Left renal cortex interstitium (tissue), 4 donors: ENCODE measurements around the gene SNTG2. TPM values are rescaled to one million over a fixed set of nuclear protein-coding genes. Genes with fewer than 3 reads are reported as not detected.
"Not testable (repeated sequence)": the region's sequence is repeated elsewhere in the genome, so short reads cannot be mapped to it uniquely, and the experiment has no call there.

Source experiments
- DNase-seq, 4 donors: peaks; one replicate each; pipeline ENCODE4 v3.0.0-alpha.2; 2013; ENCODE audit warnings: low read depth in 4 of 4, low spot score in 2 of 4, missing footprints in 1 of 4
- polyA plus RNA-seq, 4 donors: library from polyadenylated mRNA; unstranded; fragments of 120-200 nt; gene quantifications; one replicate each; pipeline ENCODE4 v1.2.1, GENCODE V29; 2013; ENCODE audit not compliant: insufficient read length in 4 of 4

SNTG2 gene
- polyA plus RNA-seq, 4 donors: 1.8 to 2.9 (median 2.4) TPM

DNA sequence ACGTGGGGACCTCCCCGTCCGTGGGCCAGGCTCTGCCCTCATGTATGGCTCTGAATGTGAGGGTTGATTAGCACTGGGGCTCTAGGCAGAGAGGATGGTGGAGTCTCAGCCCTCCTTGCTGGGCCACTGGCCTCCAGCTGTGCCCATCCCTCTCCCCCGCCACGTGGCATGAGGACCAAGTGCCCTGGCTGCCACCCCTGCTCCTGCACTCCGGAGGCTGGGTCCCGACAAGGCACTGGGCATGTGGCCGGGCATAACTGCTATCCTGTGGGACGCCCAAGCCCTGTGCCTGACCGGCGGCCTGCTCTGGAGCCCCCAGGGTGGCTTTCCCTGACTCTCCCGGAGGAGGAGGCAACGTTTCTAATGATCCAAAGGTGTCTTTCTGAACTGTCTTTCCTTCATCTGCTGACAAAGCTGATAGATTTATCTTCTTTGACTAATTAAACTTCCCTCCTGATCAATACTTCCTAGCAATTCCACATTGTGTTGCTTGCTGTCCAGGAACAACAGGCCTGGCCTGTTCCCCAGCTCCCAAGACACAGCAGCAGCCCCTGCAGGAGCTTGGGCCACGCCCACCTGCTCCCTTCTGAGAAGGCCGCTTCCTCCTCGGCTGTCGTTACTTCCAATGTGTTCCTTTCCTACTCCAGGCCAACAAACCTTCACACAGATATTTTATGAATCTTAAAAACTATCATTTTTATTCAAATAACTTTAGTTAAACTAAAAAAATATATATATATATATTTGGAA lies 132.0 kb downstream of the SNTG2 start:
- DNase-seq: no peak

- no peak for DNase-seq
Observed at GRCh38 chr2:1088192-1088860, 137.7 kb downstream of the SNTG2 start.

DNA sequence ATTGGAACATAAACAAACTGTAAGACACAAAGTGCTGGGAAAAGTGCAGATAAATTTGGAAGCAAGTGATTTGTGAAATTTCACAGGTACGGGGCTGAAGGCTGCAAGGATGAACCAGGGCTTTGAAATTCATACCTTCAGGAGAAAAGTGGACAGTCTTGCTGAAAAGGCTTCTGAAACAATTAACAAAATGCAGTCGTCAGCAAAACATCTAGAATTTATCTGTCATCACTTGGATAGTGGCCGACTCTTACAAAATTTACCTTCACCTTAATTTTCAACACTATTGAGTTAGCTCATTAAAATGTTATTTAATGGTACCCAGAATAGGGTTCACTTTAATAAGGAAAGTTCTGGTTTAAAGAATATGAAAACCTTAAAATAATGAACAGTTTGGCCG lies 138.3 kb downstream of the SNTG2 start:
- DNase-seq: no peak

DNA sequence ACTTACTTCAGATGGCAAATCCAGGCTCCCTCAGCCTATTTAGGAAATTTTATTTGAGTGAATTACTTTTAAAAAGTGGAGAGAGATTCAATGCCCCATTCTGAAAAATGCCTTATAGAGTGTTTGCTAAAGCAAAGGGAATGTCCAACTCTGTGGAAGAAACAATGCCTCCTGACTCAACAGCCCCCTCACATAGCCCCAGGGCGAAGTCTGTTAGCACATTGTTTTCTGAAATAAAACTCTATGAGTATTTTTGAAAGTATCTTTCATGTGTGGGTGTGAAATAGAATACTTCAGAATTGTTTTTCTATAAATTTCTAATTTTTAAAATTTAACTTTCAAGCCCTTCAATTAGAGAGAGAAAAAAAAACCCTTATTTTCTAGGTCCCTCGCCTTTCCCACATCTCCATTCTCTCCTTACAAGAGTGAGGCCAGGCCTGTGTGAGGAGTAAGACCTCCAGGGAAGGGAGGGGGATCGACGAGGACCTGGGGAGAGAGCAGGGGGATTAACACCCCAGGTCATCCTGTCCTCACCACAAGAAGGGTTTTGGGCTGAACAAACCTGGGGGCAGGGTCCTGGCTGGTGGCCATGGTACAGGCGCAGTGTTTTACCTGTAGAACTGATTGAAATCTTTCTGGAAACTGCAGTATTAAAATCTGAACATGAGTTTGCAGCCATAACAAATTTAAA lies 141.4 kb downstream of the SNTG2 start:
- no peak for DNase-seq

DNA sequence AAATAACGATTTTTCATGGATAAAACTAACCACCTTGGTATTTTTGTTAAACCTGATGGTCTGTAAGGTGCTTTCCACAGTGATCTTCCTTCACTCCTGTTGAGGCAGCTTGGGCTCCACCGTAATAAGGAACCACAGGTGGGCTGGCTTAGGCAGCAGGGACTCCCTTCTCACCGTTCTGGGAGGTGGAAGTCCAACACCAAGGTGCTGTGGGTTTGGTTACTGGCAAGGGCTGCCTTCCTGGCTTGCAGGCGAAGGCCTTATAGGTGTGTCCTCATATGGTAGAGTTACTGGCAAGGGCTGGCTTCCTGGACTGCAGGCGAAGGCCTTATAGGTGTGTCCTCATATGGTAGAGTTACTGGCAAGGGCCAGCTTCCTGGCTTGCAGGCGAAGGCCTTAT lies 143.0 kb downstream of the SNTG2 start:
- DNase-seq: not testable (repeated sequence)

GRCh38 chr2:1097101-1097500 lies 146.5 kb downstream of the SNTG2 start:
- DNase-seq: no peak

- no peak for DNase-seq
Observed at GRCh38 chr2:1099418-1099817, 148.8 kb downstream of the SNTG2 start.

GRCh38 chr2:1101011-1101782 lies 150.5 kb downstream of the SNTG2 start:
- DNase-seq: no peak

DNA sequence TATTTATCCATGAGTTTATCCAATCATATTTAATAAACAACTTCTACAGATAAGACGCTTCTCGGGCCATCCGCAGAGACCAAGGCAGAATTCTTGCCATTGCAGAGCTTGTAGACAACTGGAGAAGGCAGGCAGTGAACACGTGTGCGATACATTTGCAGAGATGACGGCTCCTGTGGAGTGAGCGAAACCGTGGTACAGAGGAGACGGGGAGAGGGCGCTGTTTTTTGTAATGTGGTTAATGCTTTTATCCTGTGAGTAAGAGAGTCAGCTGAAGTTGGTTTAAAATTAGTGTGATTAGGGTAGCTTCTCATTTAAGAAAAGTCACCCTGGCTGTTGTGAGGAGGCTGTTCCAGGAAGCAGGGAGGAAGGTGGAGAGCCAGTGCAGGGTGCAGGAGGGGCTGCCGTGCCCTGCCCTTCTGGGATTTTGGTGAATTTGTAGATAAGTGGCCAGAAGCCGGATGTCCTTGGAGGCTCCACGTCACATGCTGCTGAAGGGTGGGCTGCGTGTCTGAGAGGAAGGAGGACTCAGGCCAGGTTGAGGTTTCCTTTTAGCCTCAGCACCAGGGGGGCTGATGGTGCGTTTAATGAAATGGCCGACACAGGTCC lies 151.4 kb downstream of the SNTG2 start:
- no peak for DNase-seq

DNA sequence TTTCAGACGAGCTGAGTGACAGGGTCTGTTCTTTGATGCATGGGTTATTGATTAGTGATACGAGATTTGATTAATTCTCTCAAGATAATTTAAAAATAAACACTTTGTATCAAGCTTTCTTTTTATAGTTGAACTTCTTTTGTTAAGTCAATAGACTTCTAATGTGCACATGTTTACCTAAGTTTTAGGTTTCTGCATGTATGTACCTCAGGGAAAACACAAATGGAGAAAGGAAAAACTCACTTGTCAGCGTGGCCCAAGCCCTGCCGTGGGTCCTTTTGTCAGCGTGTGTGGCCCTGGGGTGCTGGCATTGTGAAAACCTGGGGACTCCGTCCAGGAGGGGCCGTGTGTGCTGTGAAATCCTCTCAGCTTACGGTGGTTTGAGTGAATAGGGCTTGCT lies 153.7 kb downstream of the SNTG2 start:
- no peak for DNase-seq

GRCh38 chr2:1106344-1106743 lies 155.7 kb downstream of the SNTG2 start:
- not testable (repeated sequence) for DNase-seq

DNA sequence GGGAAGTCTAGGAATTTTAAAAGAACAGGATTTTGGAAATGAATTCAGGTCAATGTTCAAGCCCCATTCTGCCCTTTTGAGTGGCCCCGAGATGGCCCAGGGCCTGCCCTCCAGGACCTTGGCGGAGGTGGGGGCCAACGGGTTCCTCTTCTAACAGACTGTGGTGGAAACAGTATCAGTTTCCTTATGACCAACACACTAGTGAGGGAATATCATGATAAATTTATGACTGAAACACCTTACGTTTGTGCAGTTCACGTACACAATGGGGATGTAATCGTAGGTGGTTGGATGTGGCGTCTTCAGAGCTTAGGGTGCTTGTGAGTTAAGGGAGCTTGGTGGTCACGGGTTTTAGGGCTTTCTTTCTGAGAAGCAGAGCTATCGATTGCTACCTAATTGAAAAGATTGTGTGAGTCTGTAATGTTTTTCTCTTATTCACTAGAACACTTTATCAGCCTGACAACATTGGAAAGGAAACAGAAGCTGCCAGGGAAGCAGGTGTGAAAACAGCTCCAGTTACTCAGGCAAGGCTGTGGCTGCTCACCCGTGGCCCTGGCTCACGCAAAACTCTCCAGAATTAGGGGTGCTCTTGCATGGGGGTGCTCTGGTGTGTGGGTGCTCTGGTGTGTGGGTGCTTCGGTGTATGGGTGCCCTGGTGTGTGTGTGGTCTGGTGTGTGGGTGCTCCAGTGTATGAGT lies 165.3 kb downstream of the SNTG2 start:
- no peak for DNase-seq

GRCh38 chr2:1117569-1117968 lies 166.9 kb downstream of the SNTG2 start:
- no peak for DNase-seq

DNA sequence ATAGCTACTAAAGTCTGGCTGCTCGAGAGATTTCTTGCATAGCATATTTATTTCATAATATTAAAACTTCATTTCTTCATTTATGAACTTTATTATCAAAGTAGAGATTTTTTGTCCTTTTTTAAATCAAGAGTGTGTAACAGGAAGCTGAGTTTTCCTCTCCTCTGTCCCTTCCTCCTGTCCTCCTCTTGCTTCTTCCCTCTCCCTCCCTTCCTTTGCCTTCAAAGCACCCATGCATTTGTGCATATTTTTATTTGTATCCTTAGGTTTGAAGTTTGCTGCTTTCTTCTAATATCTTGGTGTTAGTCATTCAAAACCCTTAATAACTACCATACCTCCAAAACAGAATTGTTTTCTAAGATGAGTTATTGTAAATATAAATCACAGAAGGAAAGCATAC lies 174.6 kb downstream of the SNTG2 start:
- DNase-seq: no peak

GRCh38 chr2:1125633-1126370 lies 175.2 kb downstream of the SNTG2 start:
- no peak for DNase-seq

DNA sequence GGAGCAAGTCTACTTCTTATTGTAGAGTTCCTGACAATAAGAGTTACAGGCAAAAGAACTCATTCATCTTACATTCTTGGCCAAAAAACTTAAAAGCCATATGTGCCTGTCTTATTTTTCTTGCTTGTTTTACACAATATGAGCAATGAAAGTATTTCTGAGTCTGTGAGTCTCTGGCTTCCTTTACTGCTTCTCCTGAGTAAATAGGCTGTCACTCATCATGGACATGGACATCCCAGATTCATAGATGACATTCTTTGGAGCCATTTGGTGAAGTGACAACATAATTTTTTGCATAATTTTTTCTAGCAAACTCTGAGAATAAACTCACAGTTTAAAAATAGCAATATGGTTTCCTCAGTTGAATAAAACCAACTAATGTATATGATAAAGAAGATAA lies 179.3 kb downstream of the SNTG2 start:
- DNase-seq: no peak

- no peak for DNase-seq
Observed at GRCh38 chr2:1130922-1131321, 180.3 kb downstream of the SNTG2 start.

DNA sequence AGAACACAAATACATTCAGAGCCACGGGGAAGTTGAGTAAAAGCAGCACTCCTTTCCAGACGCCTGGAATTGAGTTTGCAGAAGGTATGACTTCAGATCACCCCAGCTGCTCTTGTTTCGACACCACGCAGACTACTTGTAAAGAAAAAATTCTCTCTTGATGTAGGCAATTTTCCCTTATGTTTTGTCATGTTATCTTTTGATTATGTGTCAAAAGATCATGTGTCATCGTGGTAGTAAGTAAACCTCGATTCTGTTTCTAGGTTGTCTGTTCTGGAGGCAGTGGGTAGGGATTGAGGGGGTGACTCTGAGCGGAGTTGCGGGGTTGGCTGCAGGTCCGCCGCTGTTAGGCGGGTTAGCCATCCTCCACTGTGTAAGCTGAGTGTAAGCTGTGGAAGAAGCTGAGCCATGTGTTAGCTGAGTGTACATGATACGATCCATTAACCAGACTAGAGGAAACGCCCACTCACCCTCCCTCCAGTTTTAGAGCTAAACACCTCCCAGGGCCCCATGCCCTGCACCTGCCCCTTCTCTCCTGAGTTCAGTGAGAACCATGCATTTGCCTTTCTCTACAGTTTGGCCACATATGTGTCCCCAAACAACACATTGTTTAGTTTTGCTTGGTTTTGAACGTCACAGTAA lies 181.8 kb downstream of the SNTG2 start:
- peak in 1 of 4 donors; percentile 49 for DNase-seq

DNA sequence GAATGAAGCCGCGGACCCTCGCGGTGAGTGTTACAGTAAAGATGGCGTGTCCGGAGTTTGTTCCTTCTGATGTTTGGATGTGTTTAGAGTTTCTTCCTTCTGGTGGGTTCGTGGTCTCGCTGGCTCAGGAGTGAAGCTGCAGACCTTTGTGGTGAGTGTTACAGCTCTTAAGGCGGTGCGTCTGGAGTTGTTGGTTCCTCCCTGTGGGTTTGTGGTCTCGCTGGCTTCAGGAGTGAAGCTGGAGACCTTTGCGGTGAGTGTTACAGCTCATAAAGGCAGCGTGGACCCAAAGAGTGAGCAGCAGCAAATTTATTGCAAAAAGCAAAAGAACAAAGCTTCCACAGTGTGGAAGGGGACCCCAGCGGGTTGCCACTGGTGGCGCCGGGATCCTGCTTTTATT lies 183.2 kb downstream of the SNTG2 start:
- DNase-seq: not testable (repeated sequence)
